GM19463 (cell line): ENCODE results near the gene TUFM.
"Not testable (repeated sequence)": the region's sequence is repeated elsewhere in the genome, so short reads cannot be mapped to it uniquely, and the experiment has no call there.

ENCODE experiments used
- ATAC-seq: cut with Tn5 transposase; IDR thresholded peaks from one replicate; pipeline ENCODE4 v1.9.1; 2021; ENCODE audit warnings: mild to moderate bottlenecking, moderate library complexity; ENCODE audit not compliant: unreplicated experiment

Gene TUFM

GRCh38 chr16:28807445-28808120, 38.6 kb downstream of the TUFM start:
- not testable (repeated sequence) for ATAC-seq

GRCh38 chr16:28802235-28803019, 43.7 kb downstream of the TUFM start:
- ATAC-seq: peak; percentile 82
